Left hindlimb (tissue), 1 donor: ENCODE measurements around the gene PCSK4.
"Not testable (repeated sequence)": the region's sequence is repeated elsewhere in the genome, so short reads cannot be mapped to it uniquely, and the experiment has no call there.

Experiments
- DNase-seq: peaks from one replicate; pipeline ENCODE4 v3.0.0-alpha.2; 2018

PCSK4 gene

GRCh38 chr19:1521636-1522035, 31.5 kb upstream of the PCSK4 start:
- no peak for DNase-seq

- DNase-seq: no peak
Measured at GRCh38 chr19:1520203-1520780, 30.1 kb upstream of the PCSK4 start.

GRCh38 chr19:1519802-1520201, 29.7 kb upstream of the PCSK4 start:
- not testable (repeated sequence) for DNase-seq

GRCh38 chr19:1518471-1518870, 28.3 kb upstream of the PCSK4 start:
- no peak for DNase-seq

GRCh38 chr19:1516395-1516753, 26.2 kb upstream of the PCSK4 start:
- DNase-seq: no peak

- no peak for DNase-seq
Measured at GRCh38 chr19:1514986-1515721, 25.0 kb upstream of the PCSK4 start.

- DNase-seq: no peak
Measured at GRCh38 chr19:1514295-1514661, 24.1 kb upstream of the PCSK4 start.

- DNase-seq: no peak
Measured at GRCh38 chr19:1513499-1514294, 23.5 kb upstream of the PCSK4 start.

- no peak for DNase-seq
Measured at GRCh38 chr19:1512671-1513498, 22.7 kb upstream of the PCSK4 start, which contains the start of gene ADAMTSL5. Gene ADAMTSL5, minus strand, starts transcription at chr19:1513019. Its CDS starts 2,076 bp downstream, at chr19:1510943.

GRCh38 chr19:1511318-1512317, 21.5 kb upstream of the PCSK4 start:
- no peak for DNase-seq

- DNase-seq: no peak
Measured at GRCh38 chr19:1510807-1511206, 20.7 kb upstream of the PCSK4 start.

GRCh38 chr19:1510442-1510806, 20.3 kb upstream of the PCSK4 start:
- no peak for DNase-seq

- no peak for DNase-seq
Measured at GRCh38 chr19:1509602-1510441, 19.7 kb upstream of the PCSK4 start.

GRCh38 chr19:1508507-1508856, 18.3 kb upstream of the PCSK4 start:
- no peak for DNase-seq

- peak; percentile 95 for DNase-seq
Measured at GRCh38 chr19:1507763-1508506, 17.8 kb upstream of the PCSK4 start.

GRCh38 chr19:1507192-1507660, 17.1 kb upstream of the PCSK4 start:
- no peak for DNase-seq

GRCh38 chr19:1505991-1506881, 16.1 kb upstream of the PCSK4 start:
- DNase-seq: peak; percentile 31

- no peak for DNase-seq
Measured at GRCh38 chr19:1505012-1505411, 14.9 kb upstream of the PCSK4 start.
